Stimulated activated naive B cell treated with anti-CD40 and anti-IgM and Interleukin-4, amounts not matched to agents 10 μg/mL and 1 μg/mL and 100 μg/mL, for 72 hours (primary cell): ENCODE data around the gene SPAM1.
"Not testable (repeated sequence)": the region's sequence is repeated elsewhere in the genome, so short reads cannot be mapped to it uniquely, and the experiment has no call there.

ENCODE experiments used
- ATAC-seq, 2 donors: fragments of 150-1000 bp; cut with Tn5 transposase; replicated peaks; 2 replicates each; pipeline ENCODE4 v1.10.0; 2021; ENCODE audit warnings: moderate library complexity in 1 of 2
- DNase-seq: peaks from one replicate; pipeline ENCODE4 v3.0.0; 2021
- H3K27ac Mint-ChIP-seq: one replicate; pipeline ENCODE4 v1.8.0; 2022; ENCODE audit warnings: mild to moderate bottlenecking, mixed read lengths
- H3K27me3 Mint-ChIP-seq, 2 donors: one replicate each; pipeline ENCODE4 v1.8.0; 2022; ENCODE audit warnings: mixed read lengths in 2 of 2
- H3K36me3 Mint-ChIP-seq, 2 donors: one replicate each; pipeline ENCODE4 v1.8.0; 2022; ENCODE audit warnings: mixed read lengths in 2 of 2, mild to moderate bottlenecking in 1 of 2
- H3K4me1 Mint-ChIP-seq, 2 donors: one replicate each; pipeline ENCODE4 v1.8.0; 2022; ENCODE audit warnings: mixed read lengths in 2 of 2, mild to moderate bottlenecking in 1 of 2
- H3K4me3 Mint-ChIP-seq, 2 donors: one replicate each; pipeline ENCODE4 v1.8.0; 2022; ENCODE audit warnings: mild to moderate bottlenecking in 2 of 2, mixed read lengths in 2 of 2, moderate library complexity in 1 of 2
- H3K9me3 Mint-ChIP-seq, 2 donors: one replicate each; pipeline ENCODE4 v1.8.0; 2022; ENCODE audit warnings: mixed read lengths in 2 of 2, mild to moderate bottlenecking in 1 of 2

SPAM1 gene, protein sequence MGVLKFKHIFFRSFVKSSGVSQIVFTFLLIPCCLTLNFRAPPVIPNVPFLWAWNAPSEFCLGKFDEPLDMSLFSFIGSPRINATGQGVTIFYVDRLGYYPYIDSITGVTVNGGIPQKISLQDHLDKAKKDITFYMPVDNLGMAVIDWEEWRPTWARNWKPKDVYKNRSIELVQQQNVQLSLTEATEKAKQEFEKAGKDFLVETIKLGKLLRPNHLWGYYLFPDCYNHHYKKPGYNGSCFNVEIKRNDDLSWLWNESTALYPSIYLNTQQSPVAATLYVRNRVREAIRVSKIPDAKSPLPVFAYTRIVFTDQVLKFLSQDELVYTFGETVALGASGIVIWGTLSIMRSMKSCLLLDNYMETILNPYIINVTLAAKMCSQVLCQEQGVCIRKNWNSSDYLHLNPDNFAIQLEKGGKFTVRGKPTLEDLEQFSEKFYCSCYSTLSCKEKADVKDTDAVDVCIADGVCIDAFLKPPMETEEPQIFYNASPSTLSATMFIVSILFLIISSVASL

DNA sequence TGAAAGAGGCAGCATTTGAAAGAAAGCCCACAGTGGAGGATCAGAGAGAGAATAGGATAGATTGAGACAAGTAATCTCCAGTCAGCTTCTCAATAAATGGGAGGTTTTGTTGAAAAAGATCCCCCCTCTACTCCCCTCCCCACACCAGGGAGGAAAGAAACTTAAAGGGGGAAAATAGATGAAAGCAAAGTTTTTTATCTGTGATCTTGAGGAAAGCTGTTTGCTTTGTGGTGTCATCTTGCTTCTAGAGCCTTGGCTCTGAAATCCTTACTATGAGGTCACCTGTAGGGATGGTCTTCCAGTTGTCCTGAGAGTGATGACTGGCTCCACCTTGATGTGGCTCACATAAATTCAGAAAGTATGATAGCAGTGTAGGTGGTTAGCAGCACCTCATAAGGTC is at the start of gene SPAM1:
Gene SPAM1, plus strand, starts transcription at position 301 of the 400 bp plus-strand sequence. CDS start 28,330 bp downstream, outside the sequence.
- H3K27ac Mint-ChIP-seq: no peak within 1 kb of the TSS
- no peaks in the 10 kb centered on the region for H3K27me3 Mint-ChIP-seq
- no peak within 1 kb of the TSS for H3K4me3 Mint-ChIP-seq
- DNase-seq: no peak
- H3K9me3 Mint-ChIP-seq: no peaks in the 10 kb centered on the region
- H3K4me1 Mint-ChIP-seq: no peaks in the 10 kb centered on the region
- no peaks in the 10 kb centered on the region for H3K36me3 Mint-ChIP-seq
- no peak for ATAC-seq

DNA sequence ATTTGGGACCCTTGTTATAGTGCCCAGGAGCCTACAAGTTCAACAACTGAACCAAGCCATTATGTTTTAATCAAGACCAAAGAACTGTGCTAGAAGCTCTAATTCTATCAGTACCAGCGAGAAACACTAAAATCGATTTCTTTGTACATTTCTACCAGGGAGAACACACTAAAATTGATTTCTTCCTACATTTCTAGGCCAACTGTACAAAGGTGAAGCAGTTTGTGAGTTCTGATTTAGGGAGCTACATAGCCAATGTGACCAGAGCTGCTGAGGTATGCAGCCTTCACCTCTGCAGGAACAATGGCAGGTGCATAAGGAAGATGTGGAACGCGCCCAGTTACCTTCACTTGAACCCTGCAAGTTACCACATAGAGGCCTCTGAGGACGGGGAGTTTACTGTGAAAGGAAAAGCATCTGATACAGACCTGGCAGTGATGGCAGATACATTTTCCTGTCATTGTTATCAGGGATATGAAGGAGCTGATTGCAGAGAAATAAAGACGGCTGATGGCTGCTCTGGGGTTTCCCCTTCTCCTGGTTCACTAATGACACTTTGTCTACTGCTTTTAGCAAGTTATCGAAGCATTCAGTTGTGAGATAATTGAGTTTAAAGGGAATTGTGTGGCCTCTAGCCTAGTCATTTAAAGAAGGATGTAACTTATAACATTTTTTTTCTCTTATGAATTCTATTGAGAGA is 48.3 kb upstream of the SPAM1 start:
- no peak for ATAC-seq
- Mint-ChIP-seq H3K9me3 (no peaks in the 10 kb centered on the region), H3K4me3 (no peak overlapping the region), H3K4me1 (no peaks in the 10 kb centered on the region), H3K36me3 (no peaks in the 10 kb centered on the region), H3K27ac (no peak overlapping the region), H3K27me3 (peaks cover 0 to 8% of the 10 kb centered on the region in 2 donors)
- no peak for DNase-seq

DNA sequence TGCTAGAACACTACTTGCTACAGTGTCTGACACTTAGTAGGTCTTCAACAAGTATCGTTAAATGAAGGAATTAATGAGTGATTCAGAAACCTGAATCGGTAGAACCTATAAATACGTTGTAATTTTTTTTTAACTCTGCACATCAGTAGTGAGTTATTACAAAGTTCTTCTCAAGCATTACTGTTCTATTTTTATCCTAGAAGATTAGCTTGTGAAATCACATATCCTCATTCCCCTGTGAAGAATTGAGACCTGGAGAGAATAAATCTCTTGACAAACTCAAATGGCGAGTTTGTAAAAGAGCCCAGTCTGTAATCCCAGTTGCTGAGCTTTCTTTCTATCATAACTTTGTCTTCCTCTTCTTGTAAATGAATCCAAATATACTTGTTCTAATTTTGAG is 45.4 kb upstream of the SPAM1 start:
- H3K9me3 Mint-ChIP-seq: no peaks in the 10 kb centered on the region
- H3K27ac Mint-ChIP-seq: no peak overlapping the region
- H3K4me3 Mint-ChIP-seq: no peak overlapping the region
- peaks cover 0 to 8% of the 10 kb centered on the region in 2 donors for H3K27me3 Mint-ChIP-seq
- no peak for ATAC-seq
- DNase-seq: no peak
- H3K36me3 Mint-ChIP-seq: no peaks in the 10 kb centered on the region
- no peaks in the 10 kb centered on the region for H3K4me1 Mint-ChIP-seq

DNA sequence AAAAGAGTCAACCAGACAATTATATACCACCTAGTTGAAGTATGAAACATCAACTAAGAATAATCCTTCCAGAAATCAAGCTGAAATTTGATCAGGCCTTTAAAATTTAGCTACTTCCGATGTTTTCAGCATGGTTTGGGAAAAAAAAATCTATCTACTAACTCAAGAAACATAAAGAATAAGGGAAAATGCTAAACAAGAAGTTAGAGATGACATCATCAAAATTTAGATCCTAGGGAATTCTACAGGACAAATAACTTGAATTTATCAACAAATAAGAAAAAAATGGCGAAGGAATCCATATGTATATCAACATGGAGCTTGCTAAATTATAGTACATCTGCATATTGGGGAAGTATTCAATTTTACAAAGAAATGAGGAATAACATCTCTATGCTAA is 43.7 kb upstream of the SPAM1 start:
- no peaks in the 10 kb centered on the region for H3K36me3 Mint-ChIP-seq
- no peaks in the 10 kb centered on the region for H3K9me3 Mint-ChIP-seq
- peaks cover 0 to 4% of the 10 kb centered on the region in 2 donors for H3K27me3 Mint-ChIP-seq
- ATAC-seq (no peak), DNase-seq (no peak)
- H3K27ac Mint-ChIP-seq: no peak overlapping the region
- no peaks in the 10 kb centered on the region for H3K4me1 Mint-ChIP-seq
- no peak overlapping the region for H3K4me3 Mint-ChIP-seq

DNA sequence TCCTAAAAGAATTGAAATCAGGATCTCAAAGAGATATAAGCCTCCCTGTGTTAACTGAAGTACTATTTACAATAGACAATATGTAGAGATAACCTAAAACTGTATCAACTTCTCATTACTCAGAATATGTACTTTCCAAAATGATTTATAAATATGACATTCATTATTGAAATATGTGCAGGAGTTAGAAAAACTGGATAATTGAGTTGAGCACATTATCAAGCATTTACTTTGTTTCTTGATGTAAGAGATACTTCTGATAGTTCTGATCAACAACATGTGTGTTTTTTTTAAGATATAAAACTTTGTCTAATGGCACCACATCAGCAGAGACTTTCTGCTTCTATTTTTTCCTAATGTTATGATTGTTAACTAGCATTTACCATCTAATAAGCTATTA is 41.9 kb upstream of the SPAM1 start:
- Mint-ChIP-seq H3K36me3 (no peaks in the 10 kb centered on the region), H3K4me1 (no peaks in the 10 kb centered on the region), H3K27me3 (peaks cover 0 to 4% of the 10 kb centered on the region in 2 donors), H3K4me3 (no peak overlapping the region), H3K9me3 (no peaks in the 10 kb centered on the region), H3K27ac (no peak overlapping the region)
- ATAC-seq (no peak), DNase-seq (no peak)

DNA sequence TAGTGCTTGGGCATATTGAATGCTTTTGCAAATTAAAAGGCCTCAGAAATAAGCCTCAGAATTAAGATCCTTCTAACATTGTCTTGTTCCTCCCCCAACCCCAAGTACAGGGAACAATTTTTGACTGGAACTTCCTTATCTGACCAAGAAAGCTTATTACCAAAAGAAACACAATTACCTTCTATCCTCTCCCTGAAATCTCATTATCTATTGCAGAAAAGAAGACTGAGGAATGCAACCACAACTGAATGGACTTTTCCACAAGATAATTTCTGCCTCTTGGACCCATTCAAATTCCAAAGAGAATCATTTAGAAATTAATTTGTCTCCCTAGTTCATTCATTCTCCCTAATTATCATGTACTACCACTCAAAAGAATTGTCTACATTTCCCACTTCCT is 36.8 kb upstream of the SPAM1 start:
- Mint-ChIP-seq H3K9me3 (no peaks in the 10 kb centered on the region), H3K27ac (no peak overlapping the region), H3K4me3 (no peak overlapping the region), H3K4me1 (no peaks in the 10 kb centered on the region), H3K27me3 (no peaks in the 10 kb centered on the region), H3K36me3 (no peaks in the 10 kb centered on the region)
- DNase-seq: no peak
- no peak for ATAC-seq

DNA sequence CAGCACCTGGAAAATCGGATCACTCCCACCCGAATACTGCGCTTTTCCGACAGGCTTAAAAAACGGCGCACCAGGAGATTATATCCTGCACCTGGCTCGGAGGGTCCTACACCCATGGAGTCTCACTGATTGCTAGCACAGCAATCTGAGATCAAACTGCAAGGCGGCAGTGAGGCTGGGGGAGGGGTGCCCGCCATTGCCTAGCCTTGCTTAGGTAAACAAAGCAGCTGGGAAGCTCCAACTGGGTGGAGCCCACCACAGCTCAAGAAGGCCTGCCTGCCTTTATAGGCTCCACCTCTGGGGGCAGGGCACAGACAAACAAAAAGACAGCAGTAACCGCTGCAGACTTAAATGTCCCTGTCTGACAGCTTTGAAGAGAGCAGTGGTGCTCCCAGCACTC is 30.3 kb upstream of the SPAM1 start:
- peaks cover 11 to 15% of the 10 kb centered on the region in 2 donors for H3K9me3 Mint-ChIP-seq
- not testable (repeated sequence) for H3K4me3 Mint-ChIP-seq, H3K27ac Mint-ChIP-seq, H3K4me1 Mint-ChIP-seq, ATAC-seq, H3K36me3 Mint-ChIP-seq, H3K27me3 Mint-ChIP-seq, DNase-seq

DNA sequence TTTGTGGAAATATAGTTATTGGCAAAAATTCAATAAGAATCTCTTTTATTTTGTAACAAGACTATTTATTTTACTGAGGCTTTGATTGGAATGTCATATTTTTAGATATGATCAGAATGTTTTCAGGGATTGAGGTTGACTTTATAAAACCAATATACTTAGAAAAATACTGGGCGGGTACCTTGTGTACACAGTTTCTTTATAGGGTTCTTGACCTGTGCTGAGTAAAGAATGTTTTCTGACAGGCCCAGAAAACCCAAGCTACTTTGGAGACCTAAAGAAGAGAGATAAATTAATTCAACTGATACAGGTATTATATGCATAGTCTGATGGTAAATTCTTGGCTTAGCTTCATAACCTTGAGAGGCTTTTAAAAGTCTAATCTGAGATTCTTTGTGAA is 23.9 kb upstream of the SPAM1 start:
- Mint-ChIP-seq H3K36me3 (no peaks in the 10 kb centered on the region), H3K27me3 (no peaks in the 10 kb centered on the region), H3K27ac (no peak overlapping the region), H3K9me3 (peaks cover 4 to 10% of the 10 kb centered on the region in 2 donors), H3K4me3 (no peak overlapping the region), H3K4me1 (no peaks in the 10 kb centered on the region)
- DNase-seq (no peak), ATAC-seq (no peak)

DNA sequence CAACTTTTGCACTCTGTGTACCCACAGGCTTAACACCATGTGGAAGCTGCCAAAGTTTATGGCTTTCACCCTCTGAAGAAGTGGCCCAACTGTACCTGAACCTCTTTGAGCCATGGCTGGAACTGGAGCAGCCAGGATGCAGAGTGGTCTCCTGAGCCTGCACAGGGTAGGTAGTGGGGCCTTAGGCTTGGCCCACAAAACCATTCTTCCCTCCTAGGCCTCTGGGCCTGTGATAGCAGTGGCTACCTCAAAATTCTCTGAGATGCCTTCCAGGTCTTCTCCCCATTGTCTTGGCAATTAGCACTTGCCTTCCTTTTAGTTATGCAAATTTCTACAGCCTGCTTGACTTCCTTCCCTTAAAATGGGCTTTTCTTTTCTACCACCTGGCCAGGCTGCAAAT is 19.3 kb upstream of the SPAM1 start:
- no peak overlapping the region for H3K4me3 Mint-ChIP-seq
- no peak for DNase-seq
- no peak for ATAC-seq
- H3K27me3 Mint-ChIP-seq: no peaks in the 10 kb centered on the region
- no peaks in the 10 kb centered on the region for H3K36me3 Mint-ChIP-seq
- no peaks in the 10 kb centered on the region for H3K4me1 Mint-ChIP-seq
- H3K27ac Mint-ChIP-seq: no peak overlapping the region
- peaks cover 6 to 8% of the 10 kb centered on the region in 2 donors for H3K9me3 Mint-ChIP-seq

DNA sequence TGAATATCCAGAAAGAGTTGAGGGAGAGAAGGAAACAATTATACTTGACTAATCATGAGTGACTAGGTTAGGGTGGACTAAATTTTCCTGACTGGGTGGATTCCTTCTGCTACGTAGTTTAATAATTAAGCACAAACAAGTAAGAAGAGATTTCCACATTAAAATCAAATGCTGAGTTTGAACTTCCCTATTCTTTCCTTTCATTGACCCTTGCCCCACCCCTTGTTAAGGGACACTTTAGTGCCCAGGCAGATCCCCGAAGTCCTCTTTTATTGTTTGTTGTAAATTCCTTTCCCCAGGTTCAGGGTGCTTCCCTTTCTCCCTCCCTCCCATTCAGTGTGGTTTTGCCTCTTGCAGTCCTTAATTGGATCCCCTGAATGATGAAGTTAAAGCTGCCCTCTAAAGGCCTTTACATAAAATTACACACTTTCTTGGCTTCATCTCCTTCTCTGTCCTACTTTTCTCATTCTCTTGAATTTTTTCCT is 8.8 kb upstream of the SPAM1 start:
- H3K36me3 Mint-ChIP-seq: no peaks in the 10 kb centered on the region
- no peak overlapping the region for H3K27ac Mint-ChIP-seq
- H3K4me3 Mint-ChIP-seq: no peak overlapping the region
- H3K9me3 Mint-ChIP-seq: peaks cover 0 to 1% of the 10 kb centered on the region in 2 donors
- DNase-seq (no peak), ATAC-seq (no peak)
- no peaks in the 10 kb centered on the region for H3K4me1 Mint-ChIP-seq
- no peaks in the 10 kb centered on the region for H3K27me3 Mint-ChIP-seq

DNA sequence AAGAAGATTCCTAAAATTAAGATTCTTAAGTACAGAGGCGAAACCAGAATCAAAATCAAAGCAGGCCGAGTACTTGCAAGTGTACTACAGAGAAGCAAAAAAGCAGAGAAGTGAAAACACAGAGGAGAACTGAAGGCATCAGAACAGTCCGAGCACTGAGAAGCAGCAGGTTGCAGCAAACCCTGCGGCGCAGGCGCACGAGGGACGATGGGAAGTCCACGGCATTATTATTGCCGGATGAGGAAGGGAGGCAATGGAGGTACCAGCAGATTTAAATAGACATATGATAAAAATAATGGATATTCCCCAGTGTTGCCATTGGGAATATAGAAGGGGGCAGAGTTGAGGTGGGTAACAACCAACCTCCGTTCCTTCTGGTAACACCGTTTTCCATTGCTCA is 7.2 kb upstream of the SPAM1 start:
- Mint-ChIP-seq H3K4me1 (no peaks in the 10 kb centered on the region), H3K27ac (no peak overlapping the region), H3K27me3 (no peaks in the 10 kb centered on the region), H3K4me3 (no peak overlapping the region), H3K9me3 (peaks cover 0 to 1% of the 10 kb centered on the region in 2 donors), H3K36me3 (no peaks in the 10 kb centered on the region)
- DNase-seq (no peak), ATAC-seq (no peak)

DNA sequence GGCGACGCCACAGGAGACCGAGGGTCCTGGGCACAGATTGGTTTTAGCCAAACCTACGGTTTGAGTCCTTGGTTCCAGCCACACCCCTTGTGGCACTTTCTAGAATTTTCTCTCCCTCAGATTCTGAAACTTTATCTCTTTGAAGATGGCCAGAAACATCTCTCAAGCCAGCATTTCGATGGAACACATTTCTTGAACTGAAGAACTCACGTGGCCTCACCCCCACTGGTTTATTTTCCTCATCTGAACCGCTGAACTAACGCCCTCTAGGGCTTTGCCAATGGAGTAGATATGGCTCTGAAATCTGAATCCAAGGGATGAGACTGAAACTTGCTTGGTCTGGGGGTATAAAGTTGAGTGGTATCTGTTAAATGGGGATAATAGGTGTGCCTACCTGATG is 6.7 kb upstream of the SPAM1 start:
- DNase-seq: no peak
- no peaks in the 10 kb centered on the region for H3K27me3 Mint-ChIP-seq
- no peak overlapping the region for H3K4me3 Mint-ChIP-seq
- no peaks in the 10 kb centered on the region for H3K36me3 Mint-ChIP-seq
- no peak overlapping the region for H3K27ac Mint-ChIP-seq
- no peak for ATAC-seq
- no peaks in the 10 kb centered on the region for H3K4me1 Mint-ChIP-seq
- H3K9me3 Mint-ChIP-seq: peaks cover 0 to 1% of the 10 kb centered on the region in 2 donors

DNA sequence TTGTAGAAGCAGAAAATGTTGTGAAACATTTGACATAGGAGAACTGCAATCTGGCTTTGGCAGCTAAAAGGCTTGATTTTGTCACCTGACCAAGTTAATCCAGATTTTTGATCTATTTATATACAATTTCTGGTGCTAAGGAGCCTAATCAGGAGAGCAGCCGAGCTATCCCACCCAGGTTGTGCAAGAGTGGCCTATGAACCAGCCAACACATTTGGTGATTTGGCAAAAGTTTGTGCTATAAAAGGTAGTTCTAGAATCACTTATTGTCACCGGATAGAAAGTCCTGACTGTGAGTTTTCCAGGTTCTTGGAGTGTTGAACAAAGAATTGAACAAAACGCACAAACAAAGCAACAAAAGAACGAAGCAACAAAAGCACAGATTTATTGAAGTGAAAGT is 1.4 kb upstream of the SPAM1 start:
- no peaks in the 10 kb centered on the region for H3K36me3 Mint-ChIP-seq
- ATAC-seq: no peak
- no peaks in the 10 kb centered on the region for H3K9me3 Mint-ChIP-seq
- H3K4me3 Mint-ChIP-seq: no peak overlapping the region
- H3K27me3 Mint-ChIP-seq: no peaks in the 10 kb centered on the region
- no peaks in the 10 kb centered on the region for H3K4me1 Mint-ChIP-seq
- H3K27ac Mint-ChIP-seq: no peak overlapping the region
- DNase-seq: no peak

DNA sequence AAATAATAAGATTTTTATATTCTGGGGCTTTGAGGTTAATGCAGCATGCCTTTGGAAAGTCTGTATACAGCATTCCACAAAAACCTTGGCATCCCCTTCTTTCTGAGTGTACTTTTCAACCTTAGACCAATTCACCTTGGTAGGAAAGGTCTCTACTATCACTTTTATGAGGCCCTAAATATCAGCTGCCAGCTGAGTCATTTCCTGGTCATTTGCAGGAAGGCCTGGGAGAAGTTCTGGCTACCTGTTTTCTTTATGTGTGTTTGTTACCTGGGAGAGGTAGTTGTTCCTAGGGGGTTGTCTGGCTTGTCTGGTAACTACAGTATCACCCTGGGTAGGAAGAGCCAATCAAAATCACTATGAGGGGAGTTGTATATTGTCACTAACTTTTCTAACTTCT is 4.1 kb downstream of the SPAM1 start:
- no peak for DNase-seq
- no peak for ATAC-seq
- no peak overlapping the region for H3K4me3 Mint-ChIP-seq
- H3K4me1 Mint-ChIP-seq: no peaks in the 10 kb centered on the region
- no peak overlapping the region for H3K27ac Mint-ChIP-seq
- no peaks in the 10 kb centered on the region for H3K9me3 Mint-ChIP-seq
- H3K36me3 Mint-ChIP-seq: no peaks in the 10 kb centered on the region
- H3K27me3 Mint-ChIP-seq: no peaks in the 10 kb centered on the region

DNA sequence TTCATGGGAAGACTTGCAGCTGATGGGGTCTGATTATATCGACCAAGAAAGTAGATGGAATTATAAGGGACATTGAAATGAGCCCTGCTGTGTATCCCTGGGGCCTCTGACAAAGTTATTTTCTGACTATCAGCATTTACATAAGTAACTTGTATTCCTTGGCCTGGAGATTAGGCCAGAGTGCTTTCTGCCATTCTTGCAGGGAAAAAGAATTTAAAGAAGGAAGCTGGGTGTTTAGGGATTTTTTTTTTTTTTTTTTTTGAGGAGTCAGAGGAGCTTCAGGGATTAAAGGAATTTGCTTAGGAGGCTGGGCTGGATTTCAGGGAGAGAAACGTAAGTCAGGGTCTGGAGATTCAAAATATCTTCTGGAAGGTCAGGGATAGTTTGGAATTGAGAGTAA is 4.6 kb downstream of the SPAM1 start:
- no peaks in the 10 kb centered on the region for H3K27me3 Mint-ChIP-seq
- H3K27ac Mint-ChIP-seq: no peak overlapping the region
- H3K4me3 Mint-ChIP-seq: no peak overlapping the region
- H3K9me3 Mint-ChIP-seq: peaks cover 3 to 5% of the 10 kb centered on the region in 2 donors
- ATAC-seq (no peak), DNase-seq (no peak)
- no peaks in the 10 kb centered on the region for H3K36me3 Mint-ChIP-seq
- no peaks in the 10 kb centered on the region for H3K4me1 Mint-ChIP-seq
